GM18867 (cell line): ENCODE measurements around the gene ZSWIM4.

Experiments used
- ATAC-seq: cut with Tn5 transposase; IDR thresholded peaks from one replicate; pipeline ENCODE4 v1.9.1; 2021; ENCODE audit warnings: mild to moderate bottlenecking, moderate library complexity; ENCODE audit not compliant: unreplicated experiment

ZSWIM4 gene

DNA sequence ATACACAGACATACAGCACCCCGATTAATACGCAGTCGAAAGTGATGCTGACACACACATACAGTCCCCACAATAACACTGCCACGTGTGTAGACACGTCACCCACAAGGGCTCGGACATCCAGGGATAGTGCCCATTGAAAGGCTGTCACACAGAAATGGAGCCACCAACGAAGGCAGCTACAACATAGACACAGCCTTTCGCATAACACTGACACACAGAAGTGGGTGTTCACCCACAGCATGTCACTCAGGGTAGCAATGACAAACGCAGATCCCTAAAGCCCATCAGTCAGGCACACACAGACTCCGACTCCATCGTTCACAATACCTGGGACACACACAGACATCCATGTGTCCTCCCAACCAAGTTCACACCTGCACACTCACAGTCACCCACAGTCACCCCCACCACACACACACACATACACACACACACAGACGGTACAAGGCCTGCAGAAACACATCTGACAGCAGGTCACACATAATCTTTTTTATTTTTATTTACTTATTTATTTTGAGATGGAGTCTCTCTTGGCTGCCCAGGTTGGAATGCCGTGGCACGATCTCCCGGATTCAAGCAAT is 71.3 kb downstream of the ZSWIM4 start:
- ATAC-seq = no peak

DNA sequence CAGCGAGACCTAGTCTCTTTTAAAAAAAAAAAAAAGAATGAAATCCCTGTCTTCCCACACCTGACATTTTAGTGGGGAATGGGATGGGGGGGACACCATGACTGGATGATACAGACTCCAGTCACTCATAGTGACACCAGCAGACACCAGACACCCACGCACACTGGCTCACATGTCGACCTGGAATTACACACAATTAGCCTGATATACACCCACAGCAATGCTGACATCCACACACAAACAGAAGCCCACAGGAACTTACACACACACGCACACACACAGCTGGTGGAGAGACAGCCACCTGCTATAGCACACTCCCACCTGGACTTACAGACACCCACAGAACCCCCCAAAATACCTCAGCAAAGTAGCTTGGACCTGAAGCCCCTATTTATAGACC is 73.4 kb downstream of the ZSWIM4 start:
- ATAC-seq = no peak

DNA sequence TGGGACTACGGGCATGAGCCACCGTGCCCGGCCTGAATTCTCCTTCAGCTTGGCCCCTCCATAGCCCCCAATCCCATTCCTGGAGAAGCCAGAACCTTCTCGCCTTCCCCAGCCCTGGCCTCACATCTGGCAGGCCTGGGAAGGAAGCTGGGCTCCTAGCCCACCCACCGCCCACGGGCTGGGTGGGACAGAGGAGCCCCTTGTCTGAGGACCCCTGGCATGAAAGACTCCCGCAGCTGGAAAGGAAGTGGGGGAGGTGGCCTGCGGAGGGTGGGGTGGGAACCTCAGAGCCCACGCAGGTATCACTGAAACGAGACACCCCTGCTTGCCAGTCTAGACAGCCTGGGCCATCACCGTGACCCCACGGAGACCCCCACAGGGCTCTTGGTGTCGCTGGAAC is 74.0 kb downstream of the ZSWIM4 start:
- ATAC-seq = no peak

DNA sequence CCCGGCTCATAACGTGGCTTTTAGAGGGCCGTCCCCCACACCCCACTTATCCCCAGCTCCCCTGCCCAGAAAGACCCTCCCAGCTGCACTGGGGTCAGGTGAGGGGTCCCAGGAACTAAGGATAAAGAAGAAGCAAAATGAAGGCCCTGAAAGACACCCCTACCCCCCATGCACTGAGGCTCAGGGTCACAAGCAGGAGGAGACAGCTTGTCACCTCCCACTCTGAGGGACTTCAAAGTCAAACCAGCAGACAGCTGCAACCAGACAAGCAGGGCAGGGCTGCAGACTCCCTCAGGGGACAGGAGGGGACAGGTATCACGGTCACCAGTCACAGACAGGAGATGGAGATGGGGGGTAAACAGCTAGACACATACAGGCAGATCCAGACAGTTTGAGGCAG is 75.6 kb downstream of the ZSWIM4 start:
- ATAC-seq = no peak

DNA sequence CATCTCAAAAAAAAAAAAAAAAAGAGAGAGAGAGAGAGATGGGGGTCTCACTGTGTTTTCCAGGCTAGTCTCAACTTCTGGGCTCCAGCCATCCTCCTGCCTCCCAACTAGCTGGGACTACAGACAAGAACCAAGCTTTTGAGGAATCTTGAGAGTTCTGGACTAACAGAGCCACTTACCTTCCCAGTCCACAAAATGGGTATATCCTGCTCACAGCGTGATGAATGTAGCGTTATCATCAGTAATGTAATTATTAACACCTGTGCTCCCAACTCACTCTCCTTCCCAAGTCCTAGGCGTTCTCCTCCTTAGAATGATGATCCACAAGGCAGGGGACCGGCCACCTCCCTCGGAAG is 77.1 kb downstream of the ZSWIM4 start:
- ATAC-seq = no peak

DNA sequence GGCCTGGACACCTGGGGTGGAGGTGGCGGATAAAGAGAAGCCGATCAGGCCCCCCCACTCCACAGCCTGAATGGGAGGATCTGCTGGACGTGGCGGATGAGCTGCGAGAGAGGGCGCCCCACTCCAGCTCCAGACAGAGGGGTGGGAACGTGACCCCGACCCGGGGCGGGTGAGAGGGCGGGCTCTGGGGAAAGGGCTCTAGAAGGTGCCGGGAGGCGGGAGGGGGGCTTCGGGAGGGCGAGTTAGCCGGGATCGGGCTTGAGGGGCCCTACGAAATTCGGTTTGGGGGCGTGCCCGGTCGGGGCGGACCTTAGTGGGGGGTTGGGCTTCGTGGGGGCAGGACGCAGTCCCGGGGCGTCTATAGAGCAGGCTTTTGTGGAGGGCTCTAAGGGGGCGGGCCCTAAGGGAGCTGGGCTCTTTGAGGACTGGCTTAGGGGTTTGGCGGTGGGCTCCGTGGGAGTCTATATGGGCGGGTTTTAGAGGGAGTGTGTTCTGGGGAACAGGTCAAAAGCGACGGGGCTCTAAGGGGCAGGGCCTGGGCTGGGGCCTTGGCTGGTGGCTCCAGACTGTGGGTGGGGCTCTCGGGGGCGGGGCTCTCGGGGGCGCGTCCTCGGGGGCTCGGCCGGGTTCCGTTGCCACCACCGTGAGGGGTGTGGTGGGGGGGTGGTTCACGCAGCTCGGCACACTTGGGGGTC is 77.6 kb downstream of the ZSWIM4 start:
- no peak for ATAC-seq

DNA sequence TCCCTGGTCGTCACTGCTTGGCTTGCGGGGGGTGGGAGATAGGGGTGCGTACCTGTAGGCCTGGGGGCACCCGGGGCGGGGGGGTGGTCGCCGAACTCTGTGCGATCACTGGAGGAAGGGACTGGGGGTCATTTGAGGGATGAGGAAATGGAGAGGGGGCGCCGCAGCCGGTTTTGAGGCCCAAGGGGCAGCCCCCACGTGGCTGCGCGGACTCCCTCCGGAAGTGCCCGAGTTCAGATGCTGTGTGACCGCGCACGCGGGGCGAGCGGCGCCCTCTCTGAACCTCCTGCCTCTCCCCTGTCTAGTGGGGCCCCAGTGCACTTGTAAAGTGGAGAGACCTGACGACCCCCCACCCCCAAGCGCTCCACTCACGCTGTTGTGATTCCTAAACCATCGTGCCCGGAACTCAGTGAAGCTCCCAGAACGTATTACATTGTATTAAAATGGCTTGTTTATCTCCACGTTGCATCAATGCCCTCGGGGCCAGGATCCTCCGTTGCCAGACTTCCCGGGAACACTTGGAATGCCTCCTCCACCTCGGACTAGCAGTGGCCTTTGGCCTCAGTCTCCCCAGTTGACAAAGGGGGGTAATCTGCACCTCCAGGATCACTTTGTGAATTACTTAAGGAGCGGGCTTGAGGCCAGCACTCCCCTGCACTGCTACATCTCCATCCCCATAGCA is 78.7 kb downstream of the ZSWIM4 start:
- ATAC-seq = no peak

DNA sequence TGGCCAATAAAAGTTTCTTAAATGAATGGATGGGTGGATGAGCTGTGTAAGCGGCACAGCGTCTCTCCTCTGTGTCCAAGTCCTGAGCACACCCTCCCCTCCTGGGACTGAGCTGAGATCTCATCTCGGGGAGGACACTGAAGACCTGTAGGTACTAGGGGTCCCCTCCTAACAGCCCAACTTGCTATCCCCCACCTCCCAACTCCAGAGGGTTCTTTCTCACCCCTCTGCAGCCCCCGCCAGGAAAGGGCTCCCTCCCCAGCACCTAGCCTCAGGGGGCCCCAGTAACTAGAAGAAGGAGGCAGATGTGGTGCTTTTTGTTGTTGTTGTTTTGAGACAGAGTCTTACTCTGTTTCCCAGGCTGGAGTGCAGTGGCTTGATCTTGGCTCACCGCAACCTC is 80.6 kb downstream of the ZSWIM4 start:
- no peak for ATAC-seq

DNA sequence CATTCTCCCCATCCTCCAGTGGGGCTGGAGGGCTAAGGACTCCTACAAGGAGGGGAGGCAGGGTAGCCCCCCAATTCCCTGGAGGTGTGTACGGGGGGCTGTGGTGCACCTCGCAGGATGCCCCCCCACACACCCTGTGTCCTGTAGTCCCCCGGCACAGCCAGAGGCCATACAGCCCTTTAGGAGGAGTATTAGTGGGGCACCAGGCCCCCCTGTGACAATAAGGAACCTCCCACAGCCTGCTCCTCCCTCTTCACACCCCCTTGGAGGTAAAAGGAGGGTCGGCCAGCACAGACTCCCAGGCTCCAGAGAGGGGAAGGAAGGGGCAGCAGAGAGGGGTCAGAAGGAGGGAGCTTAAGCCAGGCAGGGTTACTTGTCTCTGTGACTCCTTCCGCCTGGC is 81.6 kb downstream of the ZSWIM4 start, which contains the start of gene NANOS3:
Gene NANOS3, plus strand, starts transcription at position 301 of the 400 bp plus-strand sequence. CDS start 115 bp downstream, outside the sequence.
- no peak for ATAC-seq

DNA sequence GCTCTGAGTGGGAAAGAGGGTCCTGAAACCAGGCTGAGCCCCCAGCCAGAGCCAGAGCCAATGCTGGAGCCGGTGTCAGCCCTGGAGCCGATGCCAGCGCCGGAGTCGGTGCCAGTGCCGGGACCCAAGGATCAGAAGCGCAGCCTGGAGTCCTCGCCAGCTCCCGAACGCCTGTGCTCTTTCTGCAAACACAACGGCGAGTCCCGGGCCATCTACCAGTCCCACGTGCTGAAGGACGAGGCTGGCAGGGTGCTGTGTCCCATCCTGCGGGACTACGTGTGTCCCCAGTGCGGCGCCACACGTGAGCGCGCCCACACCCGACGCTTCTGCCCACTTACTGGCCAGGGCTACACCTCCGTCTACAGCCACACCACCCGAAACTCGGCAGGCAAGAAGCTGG is 82.1 kb downstream of the ZSWIM4 start:
- ATAC-seq = no peak

DNA sequence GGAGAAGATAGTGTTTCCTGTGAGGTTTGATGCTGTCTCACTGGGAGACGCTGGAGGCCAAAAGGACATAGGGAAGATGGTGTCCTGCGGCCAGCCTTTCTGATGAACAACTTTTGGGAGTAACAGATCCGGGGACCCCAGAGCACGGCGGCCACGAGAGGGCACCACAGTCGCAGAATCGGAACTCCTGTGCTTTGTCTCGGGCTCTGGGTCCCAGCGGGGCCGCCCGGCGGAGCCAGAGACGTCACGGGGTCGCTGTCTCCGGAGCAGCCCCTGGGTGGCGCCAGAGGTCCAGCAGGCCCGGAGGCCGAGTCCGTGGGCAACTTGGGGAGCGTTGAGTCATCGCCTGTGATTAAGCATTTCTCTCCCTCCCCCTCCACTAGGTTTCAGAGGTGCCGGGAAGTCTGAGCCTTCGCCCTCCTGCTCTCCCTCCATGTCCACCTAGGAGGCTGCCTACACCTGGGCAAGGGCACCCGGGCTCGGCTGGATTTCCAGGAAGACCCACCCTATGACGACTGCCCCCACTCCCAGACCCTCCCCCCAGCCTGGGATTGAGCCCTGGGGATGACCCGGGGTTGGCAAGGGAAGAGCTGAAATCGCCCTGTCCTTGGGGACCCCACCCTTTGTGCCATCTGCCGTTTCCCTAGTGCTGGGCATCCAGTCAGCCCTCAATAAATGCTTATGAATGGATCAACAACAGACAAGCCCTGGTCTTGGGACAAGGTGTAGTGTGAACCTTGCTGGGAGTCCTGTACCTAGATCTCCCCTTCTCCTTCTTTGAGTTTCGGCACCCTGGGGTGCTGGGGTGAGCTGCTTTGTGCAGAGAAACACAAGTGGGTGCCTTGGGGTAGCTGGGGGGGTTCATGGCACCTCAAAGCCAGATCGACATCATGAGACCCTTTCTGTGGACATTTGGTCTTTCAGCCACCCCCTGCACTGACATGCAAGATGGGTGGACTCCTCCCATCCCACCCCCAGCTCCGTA is 85.1 kb downstream of the ZSWIM4 start:
- peak; percentile 76 for ATAC-seq

DNA sequence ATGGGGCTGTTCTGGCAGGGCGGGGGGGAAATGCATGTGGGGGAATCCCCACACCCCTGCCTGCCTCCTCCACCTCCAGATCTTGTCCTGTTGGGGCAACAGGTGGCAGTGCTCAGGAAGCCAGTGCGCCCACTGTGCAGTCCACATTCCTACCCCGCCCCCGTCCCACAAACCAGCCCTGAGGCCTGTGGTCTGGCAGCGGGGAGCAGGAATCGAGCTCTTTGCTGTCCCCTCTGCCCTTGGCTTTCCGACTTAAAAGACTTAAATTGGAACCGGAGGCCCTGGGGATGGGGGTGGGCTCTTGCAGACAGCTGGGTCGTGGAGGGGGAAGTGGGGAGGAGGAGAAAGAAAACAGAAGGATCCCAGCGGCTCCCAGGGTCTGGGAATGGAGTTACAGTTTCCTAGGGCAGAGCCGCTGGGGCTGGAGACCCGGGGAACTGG is 86.0 kb downstream of the ZSWIM4 start:
- no peak for ATAC-seq
